UCSD-AML1 (cell line): ENCODE measurements around the gene SCD.

ENCODE experiments used
- DNase-seq: peaks from one replicate; lab custom pipeline; 2025; ENCODE audit not compliant: unreplicated experiment; lab: John Stamatoyannopoulos, UW

The SCD gene

DNA sequence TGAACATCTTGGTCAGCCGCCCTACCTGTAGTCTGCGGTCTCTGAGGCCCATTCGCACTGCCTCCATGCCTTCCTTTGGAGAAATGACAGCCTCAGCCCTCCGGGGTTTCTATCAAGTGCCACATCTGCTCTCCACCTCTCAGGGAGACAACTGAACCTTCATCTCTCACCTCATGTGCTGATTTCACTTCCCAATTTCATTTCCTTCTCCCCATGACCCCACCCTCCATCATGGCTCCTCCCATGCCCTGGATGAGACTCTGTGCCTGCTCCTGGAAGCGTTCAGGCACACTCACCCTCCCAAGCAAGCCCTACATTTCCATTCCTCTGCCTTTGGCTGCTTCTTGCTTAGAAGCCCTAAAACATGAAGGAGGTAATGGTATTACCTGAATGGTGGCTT is 7.8 kb upstream of the SCD start:
- no peak for DNase-seq

DNA sequence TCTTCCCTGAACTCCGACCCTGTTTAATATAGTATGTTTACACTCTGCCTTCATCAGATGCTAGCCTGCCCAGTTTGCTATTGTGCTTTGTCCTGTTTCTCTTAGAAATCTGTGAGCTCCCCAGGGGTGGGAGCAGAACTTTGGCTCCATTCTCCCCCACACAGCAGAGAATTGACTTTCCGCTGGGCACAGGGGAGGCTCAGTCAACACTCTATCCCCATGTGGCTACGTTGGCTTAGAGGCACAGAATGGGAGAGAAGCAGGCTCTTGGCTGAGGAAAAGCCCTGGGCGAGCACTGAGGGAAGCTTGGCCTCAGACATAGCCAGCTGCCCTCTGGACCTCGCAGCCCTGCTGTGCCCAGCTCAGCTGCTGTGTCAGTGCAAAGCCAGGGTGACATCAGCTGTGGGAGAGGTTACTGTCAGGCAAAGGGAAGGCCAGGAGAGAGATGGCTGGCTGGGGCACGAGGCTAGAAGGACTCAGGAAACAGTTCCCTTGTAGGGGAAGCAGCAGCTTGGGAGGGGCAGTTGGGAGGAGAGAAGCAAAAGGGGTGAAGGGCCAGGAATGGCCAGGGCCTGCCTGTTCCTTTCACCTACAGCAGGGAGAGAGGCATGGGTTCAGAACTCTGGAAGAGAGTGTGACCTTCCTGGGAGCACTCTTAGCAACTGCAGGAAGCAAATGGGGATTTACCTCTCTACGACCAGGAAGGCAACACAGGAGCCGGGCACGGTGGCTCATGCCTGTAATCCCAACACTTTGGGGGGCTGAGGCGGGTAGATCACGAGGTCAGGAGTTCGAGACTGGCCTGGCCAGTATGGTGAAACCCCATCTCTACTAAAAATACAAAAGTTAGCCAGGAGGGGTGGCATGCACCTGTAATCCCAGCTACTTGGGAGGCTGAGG is 5.8 kb upstream of the SCD start:
- DNase-seq: no peak

DNA sequence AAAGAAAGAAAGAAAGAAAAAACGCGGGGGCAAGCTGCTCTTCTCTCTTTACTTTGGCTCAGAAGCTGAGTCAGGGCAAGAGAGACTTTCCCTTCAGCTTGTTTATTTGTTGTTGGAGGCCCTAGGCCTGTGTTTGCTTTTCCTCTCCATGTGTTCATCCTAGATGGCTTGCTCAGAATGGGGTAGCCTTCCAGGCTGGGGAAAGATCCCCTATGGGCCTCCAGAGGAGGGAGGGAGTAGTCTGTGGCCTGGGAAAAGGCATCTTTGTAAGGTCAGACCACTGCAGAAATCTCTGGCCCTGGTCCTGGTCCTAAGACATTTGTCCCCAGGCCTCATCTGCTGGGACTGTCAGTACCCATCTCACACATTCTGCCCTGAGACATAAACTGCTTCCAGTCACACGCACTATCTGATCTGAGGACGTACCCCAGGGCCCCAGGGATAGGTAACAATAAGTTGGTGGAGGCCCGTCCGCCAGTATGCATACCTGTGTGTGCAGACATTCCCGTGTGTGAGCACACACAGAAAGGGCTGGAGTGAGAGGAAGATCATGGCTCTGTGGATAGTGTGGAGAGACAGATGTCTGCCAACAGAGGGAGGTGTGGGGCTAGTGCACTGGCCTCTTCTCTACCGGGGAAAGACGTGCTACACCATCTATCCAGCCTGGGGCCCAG is 4.9 kb upstream of the SCD start:
- DNase-seq: peak; percentile 50

DNA sequence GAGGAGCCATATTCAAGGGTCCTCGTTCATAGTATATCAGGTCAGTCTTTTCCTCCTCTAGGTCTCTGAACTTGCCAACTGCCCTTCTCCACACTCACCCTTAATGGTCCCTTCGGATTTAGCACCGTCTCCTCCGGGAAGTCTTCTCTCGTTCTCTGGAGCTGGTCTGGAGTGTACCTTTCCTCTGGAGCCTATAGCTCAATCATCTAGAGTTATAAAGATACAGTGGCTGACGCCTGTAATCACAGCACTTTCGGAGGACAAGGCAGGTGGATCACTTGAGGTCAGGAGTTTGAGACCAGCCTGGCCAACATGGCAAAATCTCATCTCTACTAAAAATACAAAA is 4.4 kb upstream of the SCD start:
- DNase-seq: no peak

DNA sequence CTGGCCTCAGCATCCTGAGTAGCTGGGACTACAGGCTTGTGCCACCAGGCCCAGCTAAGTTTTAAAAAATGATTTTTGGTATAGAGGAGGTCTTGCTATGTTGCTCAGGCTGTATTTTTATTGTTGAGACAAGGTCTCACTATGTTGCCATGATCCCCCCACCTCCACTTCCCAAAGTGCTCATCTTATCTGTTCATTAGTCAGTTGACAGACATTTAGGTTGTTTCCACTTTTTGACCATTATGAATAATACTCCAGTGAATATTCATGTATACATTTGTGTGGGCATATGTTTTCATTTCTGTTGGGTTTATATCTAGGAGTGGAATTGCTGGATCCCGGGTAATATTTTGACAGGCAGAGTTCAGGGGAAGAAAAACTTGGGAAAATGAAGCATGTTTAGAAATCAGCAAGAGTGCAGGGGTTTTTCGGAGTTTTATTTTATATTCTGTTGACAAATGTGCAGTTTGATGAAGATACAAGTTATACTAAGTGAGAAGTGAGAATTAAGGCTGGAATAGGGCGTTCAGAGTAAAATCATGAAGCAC is 2.7 kb upstream of the SCD start:
- no peak for DNase-seq

DNA sequence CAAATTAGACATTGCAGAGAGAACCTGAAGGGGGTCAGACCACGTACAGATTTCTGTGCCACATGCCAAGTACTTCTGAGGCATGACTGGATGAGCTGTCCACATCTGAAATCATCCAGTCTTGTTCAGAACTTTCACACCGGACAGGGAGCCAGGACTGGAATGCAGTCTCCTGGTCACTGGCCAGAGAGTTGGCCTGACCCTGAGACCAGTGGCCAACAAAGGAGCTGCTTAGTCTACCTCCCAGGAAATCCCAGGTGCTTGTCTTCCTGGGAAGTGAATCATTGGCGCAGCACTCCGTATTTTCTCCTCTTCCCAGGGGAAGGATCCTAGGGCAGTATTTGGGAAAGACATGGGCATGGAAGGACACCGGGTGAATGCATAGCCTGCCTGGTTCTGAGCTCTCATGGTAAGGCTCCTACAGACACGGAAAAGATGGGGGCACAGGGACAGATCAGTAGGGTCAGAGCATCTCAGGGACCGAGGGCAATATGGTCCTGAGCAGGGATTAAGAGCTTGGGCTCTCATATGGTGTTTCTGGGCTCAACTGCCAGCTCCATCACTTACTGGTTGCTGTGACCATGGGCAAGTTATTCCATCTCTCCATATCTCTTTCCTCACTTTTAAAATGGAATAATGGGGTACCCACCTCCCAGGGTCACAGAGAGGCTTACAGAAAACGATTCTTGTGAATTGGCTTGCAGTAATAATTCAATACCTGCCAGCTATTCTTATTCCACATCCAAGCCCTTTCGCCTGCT is 1.3 kb upstream of the SCD start:
- DNase-seq: no peak

DNA sequence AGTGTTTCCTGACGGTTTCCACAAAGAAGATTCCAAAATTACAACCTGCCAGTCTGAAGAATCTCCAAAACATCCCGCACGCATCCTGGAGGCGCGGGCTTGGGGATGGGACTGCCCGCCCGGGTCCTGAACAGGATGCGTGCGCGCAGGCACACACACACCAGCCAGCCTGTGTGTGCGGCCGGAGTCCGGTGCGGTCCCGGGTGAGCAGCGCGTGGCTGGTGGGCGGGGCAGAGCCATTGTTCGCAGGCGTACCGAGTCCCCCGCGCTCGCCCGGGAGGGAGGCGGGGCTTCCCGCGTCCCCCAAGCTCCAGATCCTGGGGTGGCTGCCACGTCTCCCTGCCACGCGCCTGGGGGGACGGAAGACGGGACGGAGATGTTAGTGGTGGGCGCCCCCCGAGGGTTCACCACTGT is 675 bp upstream of the SCD start:
- peak; percentile 72 for DNase-seq

DNA sequence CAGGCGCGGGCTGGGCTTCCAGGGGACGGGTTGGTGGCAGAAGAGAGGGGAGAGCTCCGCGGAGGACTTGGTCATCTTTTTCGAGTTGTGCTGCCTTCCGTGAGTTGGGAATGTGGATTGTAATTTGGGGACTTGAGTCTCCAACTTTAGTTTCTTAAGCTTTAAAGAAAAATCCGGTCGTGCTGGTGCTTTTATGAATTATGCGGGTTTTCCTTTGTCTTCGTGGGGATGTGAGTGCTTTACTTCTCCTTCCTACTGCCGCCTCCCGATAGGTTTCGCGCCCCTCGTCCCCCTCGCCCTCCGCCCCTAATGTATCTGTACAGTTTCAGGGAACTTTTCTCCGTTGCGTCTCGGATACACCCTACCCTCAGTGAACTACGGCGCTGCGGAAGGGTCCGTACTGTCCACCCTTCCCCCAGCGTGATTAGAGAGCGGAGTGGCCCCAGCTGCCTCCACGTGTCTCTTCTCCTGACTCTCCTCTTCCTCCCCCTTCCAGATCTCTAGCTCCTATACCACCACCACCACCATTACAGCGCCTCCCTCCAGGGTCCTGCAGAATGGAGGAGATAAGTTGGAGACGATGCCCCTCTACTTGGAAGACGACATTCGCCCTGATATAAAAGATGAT is 649 bp downstream of the SCD start:
- peak; percentile 23 for DNase-seq

DNA sequence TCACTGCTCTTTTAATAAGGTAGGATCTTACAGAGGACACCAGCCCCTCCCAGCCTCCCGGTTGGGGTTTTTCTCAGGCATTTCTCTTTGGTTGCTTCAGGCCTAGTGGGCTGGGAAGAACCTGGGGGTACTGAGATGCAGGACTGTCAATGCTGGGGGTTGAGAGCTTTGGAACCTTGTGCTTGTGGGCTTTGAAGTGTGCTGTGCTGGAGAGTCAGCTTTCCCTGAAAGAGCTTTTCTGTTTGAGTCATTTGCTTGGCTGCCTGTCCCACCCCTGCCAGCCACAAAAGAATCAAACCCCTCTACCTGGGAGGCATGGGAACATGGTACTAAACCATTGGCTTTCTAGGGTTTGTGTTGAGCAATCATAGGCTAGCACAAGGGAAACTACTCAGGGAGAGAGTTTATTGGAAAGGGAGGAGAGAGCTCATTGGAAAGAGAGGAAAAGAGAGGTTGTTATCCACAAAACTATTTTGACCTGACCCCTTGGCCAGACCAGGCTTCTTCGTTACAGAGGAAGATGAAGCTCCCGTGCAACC is 1.4 kb downstream of the SCD start:
- no peak for DNase-seq

DNA sequence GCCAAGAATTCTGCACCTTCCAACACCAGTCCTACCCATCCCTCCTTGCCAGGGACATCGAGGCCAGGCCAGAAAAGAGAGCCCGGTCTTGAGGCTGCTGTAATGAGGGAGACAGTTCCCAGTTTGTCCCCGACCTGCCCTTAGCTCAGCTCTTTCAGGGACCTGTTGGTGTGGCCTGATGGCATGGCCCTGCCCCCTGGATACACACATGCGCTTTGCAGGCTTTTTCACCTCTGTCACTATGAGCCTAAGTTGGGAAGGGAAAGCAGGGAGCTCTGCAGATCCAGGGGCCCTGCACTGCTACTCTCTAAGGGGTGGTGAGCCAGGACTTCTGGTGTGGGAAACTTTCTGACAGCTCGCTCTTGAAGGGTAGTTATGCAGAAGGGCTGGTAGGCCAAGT is 2.1 kb downstream of the SCD start:
- no peak for DNase-seq

DNA sequence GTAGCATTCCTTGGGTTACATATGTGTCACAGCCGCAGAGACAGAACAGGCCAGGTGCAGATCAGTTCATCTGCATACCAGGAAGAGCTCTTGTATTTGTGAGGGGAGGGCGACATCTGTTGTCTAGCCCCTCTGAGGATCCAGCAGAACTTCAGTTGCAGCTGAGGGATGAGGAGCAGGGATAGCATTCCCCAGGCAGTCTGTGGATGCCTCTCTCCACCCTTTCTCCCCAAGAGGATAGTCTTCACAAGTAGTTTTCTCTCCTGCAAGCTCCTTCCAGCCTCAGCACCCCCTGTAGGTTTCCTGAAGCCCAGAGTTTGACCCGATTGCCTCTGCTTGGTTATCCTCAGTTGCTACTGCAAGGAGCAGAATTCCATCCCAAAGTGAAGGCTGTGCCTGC is 2.6 kb downstream of the SCD start:
- no peak for DNase-seq

DNA sequence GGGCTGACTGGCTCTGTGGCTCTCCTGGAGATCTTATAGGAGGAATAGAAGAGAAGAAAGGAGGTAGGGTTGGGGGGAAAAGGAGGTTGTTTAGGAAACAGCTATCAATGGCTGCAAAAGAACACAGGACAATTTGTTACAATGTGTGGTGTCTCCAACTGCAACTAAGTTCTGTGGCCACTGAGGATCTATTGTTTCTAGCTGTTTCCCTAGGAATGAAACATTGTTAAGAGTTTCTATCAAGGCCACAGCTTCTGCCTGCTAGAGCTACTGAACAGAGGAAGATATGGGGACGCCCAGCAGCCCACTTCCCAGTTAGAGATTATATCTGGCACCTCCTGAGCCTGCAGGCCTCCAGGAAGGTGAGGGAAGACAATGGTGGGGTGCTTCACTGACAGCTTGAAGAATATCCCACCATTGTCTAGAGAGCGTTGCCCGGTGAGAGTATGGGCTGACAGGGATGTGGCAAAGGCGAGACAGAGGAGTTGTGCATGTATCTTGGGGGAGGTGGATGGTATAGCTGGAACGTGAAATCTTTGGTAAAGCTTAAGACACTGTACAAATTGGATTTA is 4.0 kb downstream of the SCD start:
- no peak for DNase-seq

DNA sequence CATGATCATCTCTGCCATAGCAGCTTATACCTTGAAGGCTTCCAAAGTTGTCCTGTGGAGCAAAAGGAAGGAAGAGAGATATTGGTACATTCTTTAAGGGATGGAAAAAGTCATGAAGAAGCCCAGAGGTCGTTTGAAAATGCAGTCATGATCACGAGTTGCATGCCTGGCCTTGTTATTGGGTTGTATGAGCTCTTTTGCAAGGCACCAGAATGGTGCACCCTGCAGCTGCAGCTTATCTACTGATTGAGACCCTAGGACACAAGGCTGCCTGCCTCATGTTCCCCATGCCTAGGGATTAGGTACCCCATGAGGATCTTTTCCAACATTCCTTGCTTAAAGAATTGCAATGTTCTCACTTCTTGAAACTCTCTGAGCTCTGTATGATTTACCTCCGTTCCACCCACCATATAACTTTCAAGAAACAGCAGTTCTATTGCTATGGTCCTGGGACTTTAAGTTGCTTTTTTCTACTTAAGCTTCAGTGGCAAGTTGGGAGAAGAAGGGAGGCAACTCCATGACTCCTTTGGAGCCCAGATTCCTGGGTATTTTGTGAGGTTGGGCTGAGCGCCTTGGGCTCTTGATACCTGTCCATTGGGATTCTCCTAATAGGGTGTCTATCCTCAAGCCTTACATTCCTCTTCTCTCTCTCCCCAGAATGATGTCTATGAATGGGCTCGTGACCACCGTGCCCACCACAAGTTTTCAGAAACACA is 6.9 kb downstream of the SCD start:
- no peak for DNase-seq

DNA sequence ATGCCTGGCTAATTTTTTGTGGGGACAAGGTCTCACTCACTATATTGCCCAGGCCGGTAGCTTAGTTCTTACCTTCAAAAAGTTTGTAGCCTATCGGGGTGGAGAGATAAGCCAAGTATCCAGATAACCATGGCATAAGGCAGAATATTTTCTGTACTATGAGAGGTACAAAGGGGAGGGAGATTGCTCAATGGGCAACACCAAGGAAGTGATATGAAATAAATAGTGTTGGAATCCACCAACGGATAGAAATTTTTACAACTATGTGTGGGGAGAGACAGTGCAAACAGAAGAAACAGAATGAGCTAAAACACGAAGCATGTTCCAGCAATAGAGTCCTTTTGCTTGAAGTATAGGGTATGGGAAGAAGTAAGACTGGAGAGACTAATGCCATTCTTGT is 8.1 kb downstream of the SCD start:
- no peak for DNase-seq

DNA sequence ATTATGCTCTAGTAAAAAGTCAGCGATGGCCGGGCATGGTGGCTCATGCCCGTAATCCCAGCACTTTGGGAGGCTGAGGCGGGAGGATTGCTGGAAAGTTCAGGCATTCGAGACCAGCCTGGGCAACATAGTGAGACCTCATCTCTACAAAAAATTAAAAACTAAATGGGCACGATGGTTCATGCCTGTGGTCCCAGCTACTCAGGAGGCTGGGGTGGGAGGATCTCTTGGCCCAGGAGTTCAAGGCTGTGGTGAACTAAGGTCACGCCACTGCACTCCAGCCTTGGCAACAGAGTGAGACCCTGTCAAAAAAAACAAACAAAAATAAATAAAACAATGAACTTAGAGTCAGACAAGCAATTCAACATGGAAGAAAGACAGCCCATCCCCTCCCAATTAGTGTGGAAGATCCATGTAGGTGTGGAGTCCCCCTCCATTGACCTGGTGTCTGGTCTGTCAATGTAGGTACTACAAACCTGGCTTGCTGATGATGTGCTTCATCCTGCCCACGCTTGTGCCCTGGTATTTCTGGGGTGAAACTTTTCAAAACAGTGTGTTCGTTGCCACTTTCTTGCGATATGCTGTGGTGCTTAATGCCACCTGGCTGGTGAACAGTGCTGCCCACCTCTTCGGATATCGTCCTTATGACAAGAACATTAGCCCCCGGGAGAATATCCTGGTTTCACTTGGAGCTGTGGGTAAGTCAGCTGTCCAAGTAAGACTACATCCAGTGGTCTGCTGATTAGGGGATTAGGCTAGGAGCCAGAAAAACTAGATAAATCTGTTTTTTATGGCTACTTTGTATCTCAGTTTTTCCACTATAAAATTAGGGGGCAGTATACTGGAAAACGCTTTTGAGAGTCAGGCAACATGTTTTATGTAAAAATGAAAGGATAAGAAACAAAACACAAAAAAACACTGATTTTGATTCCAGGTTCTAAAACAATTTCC is 9.3 kb downstream of the SCD start:
- no peak for DNase-seq

DNA sequence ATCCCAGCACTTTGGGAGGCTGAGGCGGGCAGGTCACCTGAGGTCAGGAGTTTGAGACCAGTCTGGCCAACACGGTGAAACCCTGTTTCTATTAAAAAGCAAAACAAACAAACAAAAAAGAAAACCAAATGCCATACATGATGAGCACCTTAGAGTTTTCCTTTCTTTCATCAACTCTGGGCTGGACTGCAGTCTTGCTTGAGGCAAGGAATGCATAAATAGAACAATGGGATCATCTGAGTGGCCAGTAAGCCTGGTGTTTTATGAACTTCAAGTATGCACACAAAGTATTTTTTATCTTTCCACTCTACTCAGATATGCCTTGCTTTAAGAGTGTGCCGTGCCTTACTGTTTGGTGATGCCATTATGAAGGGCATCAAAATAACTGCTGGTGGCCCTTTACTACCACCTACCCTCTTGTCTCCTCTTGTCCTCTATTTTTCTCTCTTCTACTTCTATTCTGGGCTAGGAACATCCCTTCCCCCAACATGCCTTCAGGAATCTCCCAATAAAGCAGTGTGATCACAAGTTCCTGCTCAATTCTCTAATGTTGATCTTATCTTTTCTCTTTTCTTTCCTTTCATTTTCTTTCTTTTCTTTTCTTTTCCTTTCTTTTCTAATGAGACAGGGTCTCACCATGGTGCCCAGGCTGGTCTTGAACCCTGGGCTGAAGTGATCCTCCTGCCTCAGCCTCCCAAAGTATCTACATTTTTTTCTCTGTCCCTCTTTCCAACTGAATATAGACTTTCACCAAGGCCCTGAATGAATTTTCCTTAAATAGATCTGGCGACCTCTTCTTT is 10.2 kb downstream of the SCD start:
- no peak for DNase-seq

DNA sequence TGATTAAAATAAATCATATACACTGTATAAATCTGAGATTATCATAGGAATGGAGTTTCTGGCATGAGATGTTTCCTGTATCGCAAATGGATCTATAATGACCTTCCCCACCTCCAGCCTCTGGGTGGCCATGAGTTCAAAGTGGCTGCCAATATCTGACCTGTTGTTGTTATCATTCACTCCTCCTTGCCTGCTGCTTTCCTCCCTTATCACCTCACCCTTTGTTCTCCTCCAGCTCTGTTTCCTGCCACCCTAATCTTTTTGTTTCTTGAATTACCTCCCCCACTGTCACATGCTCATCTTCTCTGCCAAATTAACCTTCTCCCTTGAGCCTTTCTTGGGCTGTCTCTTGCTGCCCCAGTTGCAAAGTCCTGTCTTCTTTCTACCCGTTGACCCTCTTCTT is 12.0 kb downstream of the SCD start:
- DNase-seq: no peak

DNA sequence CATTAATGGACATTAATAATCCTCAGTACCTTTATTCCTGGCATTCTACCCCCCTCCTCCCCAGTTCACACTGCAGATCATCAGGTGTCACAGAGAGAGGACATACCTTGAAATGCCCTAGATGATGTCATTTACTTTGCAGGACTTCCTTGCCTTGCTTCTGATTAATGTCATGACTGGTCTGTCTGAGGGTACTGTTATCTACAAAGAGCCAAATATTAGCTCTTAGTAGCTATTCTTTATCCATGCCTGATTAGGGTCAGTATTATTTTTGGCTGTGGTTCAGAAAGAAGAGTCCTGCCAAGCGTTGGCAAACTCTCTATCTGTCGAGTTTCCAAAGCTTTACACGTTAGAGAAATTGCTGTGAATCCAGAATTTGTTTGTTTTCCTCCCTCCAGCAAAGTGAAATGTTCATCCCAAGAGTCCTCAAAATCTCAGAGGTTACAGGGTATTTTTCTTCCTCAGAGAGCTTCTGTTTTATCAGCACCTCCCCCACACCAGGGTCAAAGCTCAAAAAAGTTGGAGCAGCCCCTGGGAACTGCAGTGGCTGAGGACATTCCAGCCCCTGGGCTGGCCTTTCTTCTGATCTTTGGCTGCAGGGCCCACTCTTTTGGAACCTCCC is 12.6 kb downstream of the SCD start:
- no peak for DNase-seq
